HepG2 (cell line): ENCODE results near the gene SP5. TPM values are rescaled to one million over a fixed set of nuclear protein-coding genes. Genes with fewer than 3 reads are reported as not detected.

ENCODE experiments used
- CCAR2 ChIP-seq: fragments of 200-400 bp; formaldehyde crosslinking; optimal IDR thresholded peaks from 2 replicates; pipeline ENCODE3; 2018; ENCODE audit warnings: low read depth, mild to moderate bottlenecking, low read length, moderate library complexity
- MAFK ChIP-seq, 2 experiments: IDR thresholded peaks in 1 of 2; conservative IDR thresholded peaks in 1 of 2; 2 replicates each; pipeline ENCODE4 v1.6.1; 2011; ENCODE audit warnings: improper control_type of control experiment in 2 of 2, low read length in 2 of 2
- ZBTB7A ChIP-seq: sonication (generic); formaldehyde crosslinking; IDR thresholded peaks from 2 replicates; pipeline ENCODE4 v1.8.0; 2022; ENCODE audit warnings: mild to moderate bottlenecking, missing genetic modification reagents
- ZNF207 ChIP-seq: fragments of 450-650 bp; IDR thresholded peaks from 2 replicates; pipeline ENCODE4 v1.6.1; 2016; ENCODE audit warnings: antibody characterized with exemption, borderline replicate concordance
- ZNF232 ChIP-seq: sonication (generic); formaldehyde crosslinking; IDR thresholded peaks from 2 replicates; pipeline ENCODE4 v1.4.0; 2020; ENCODE audit warnings: missing genetic modification reagents, borderline replicate concordance
- ZNF329 ChIP-seq: sonication (generic); formaldehyde crosslinking; IDR thresholded peaks from 2 replicates; pipeline ENCODE4 v1.9.0; 2021; ENCODE audit warnings: low read depth, mild to moderate bottlenecking, missing genetic modification reagents
- ZNF550 ChIP-seq: sonication (generic); formaldehyde crosslinking; IDR thresholded peaks from 2 replicates; pipeline ENCODE4 v1.4.0; 2020; ENCODE audit warnings: mild to moderate bottlenecking, missing genetic modification reagents, borderline replicate concordance
- ZNF556 ChIP-seq: sonication (generic); formaldehyde crosslinking; IDR thresholded peaks from 2 replicates; pipeline ENCODE4 v1.4.0; 2020; ENCODE audit warnings: mild to moderate bottlenecking, missing genetic modification reagents, borderline replicate concordance
- ZSCAN25 ChIP-seq: sonication (generic); formaldehyde crosslinking; IDR thresholded peaks from 2 replicates; pipeline ENCODE4 v1.8.0; 2022; ENCODE audit warnings: mild to moderate bottlenecking, missing genetic modification reagents
- polyA plus RNA-seq, 8 experiments: library from polyadenylated mRNA; depleted of rRNA in 3 of 8; stranded (reverse) in 7 of 8; unstranded in 1 of 8; fragments of >200 nt; fragmentation: Illumina TruSeq in 4 of 8; extraction: Trizol in 4 of 8; gene quantifications; 2 replicates each; pipeline versions ENCODE4 v1.2.1 to v1.2.3, GENCODE V29; 2011 to 2016; ENCODE audit warnings: low read depth in 4 of 8, missing spikeins in 1 of 8, mixed read lengths in 1 of 8; ENCODE audit not compliant: insufficient read depth in 1 of 8
- total RNA-seq, 5 experiments: library from RNA; depleted of rRNA; stranded (reverse); fragments of >200 nt; fragmentation: Illumina TruSeq; extraction: Trizol; gene quantifications; 2 replicates each; pipeline ENCODE4 v1.2.3, GENCODE V29; 2016; ENCODE audit warnings: low read depth in 1 of 5
- TF ChIP-seq, protein P1 (sequence below): sonication (generic); formaldehyde crosslinking; IDR thresholded peaks from 2 replicates; pipeline ENCODE4 v1.8.0; 2022; ENCODE audit warnings: missing genetic modification reagents, mild to moderate bottlenecking, borderline replicate concordance
- TF ChIP-seq, protein P2 (sequence below): sonication (generic); formaldehyde crosslinking; IDR thresholded peaks from 2 replicates; pipeline ENCODE4 v1.8.1; 2023; ENCODE audit warnings: missing genetic modification reagents, mild to moderate bottlenecking, borderline replicate concordance
- TF ChIP-seq, protein P3 (sequence below), 2 experiments: sonication (generic) in 1 of 2; formaldehyde crosslinking in 1 of 2; IDR thresholded peaks; 2 replicates each; pipeline versions ENCODE4 v1.4.0 to v1.6.1; 2018 to 2020; ENCODE audit warnings: missing genetic modification reagents in 2 of 2, borderline replicate concordance in 1 of 2, low read depth in 1 of 2, mild to moderate bottlenecking in 1 of 2, missing biosample characterization in 1 of 2
- TF ChIP-seq, protein P4 (sequence below): sonication (generic); formaldehyde crosslinking; IDR thresholded peaks from 2 replicates; pipeline ENCODE4 v1.5.0; 2020; ENCODE audit warnings: mild to moderate bottlenecking, missing genetic modification reagents
- TF ChIP-seq, protein P5 (sequence below): fragments of 450-650 bp; IDR thresholded peaks from 2 replicates; pipeline ENCODE4 v1.6.1; 2017; ENCODE audit warnings: mild to moderate bottlenecking
- TF ChIP-seq, protein P6 (sequence below): sonication (generic); formaldehyde crosslinking; IDR thresholded peaks from 2 replicates; pipeline ENCODE4 v1.4.0; 2020; ENCODE audit warnings: mild to moderate bottlenecking, missing genetic modification reagents

Gene SP5
- total and polyA plus RNA-seq, 2 of the 13 experiments (the other 11 are each of a cell fraction or from before 2014, with no cell fraction given): 50.8 to 119 TPM

DNA sequence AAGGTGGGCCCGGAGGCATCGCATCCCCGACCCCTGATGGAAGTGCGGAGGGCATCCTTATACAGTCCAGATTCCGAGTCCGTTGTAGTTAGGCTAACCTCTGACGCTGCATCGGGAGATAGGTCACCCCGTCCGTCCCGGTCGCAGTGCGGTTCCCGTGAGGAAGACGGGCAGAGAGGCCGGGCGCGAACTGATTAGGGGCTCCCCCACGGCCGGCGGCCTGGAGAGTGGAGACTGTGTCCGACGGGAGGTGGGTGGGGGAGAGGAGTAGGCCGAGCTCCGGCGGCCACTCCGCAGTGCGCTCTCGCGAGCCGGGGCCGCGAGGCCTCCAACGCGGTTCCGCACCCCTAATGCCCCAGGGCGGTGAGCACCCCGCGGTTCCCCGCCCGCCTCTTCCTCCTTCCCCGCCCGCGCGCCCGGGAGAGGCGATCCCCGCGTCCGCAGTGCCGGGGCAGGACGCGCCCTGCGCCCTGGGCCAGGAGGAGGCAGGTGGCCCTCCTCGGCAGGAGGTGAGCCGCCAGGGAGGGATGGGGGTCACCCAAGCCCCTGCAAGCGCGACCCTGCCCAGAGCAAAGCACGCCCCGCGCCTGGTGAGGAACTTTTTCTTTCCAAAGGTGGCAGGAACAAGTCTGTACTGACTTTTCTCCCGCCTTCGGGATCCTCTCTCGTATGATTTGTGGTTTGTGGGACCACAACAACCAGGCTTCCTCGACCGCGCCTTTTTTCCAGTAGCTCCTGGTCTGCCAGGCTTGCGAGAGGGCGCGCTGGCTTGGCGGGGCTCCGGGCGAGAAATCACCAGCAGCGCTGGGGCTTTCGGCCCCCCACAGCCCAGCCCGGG, 1.4 kb upstream of the SP5 start (continued):
- TF ChIP-seq, protein P1, sequence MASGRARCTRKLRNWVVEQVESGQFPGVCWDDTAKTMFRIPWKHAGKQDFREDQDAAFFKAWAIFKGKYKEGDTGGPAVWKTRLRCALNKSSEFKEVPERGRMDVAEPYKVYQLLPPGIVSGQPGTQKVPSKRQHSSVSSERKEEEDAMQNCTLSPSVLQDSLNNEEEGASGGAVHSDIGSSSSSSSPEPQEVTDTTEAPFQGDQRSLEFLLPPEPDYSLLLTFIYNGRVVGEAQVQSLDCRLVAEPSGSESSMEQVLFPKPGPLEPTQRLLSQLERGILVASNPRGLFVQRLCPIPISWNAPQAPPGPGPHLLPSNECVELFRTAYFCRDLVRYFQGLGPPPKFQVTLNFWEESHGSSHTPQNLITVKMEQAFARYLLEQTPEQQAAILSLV (CRISPR knock-in tag): peak; percentile 17
- no peak for TF ChIP-seq MAFK (conservative IDR thresholded peaks at IDR 0.05 in 1 of 2, IDR thresholded peaks at IDR 0.05 in 1 of 2; ENCODE audit: low read length in 2 of 2)
- TF ChIP-seq ZBTB7A: no peak
- TF ChIP-seq ZSCAN25 (CRISPR knock-in tag): no peak
- peak; percentile 69; the same call in 1 of the 2 replicates for TF ChIP-seq ZNF329 (CRISPR knock-in tag)
- TF ChIP-seq, protein P2, sequence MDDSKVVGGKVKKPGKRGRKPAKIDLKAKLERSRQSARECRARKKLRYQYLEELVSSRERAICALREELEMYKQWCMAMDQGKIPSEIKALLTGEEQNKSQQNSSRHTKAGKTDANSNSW (CRISPR knock-in tag): 0 out of 2 replicates have a peak, but pooled peaks have one; percentile 36
- no peak for TF ChIP-seq CCAR2
- TF ChIP-seq ZNF556 (CRISPR knock-in tag): no peak
- TF ChIP-seq, protein P3, sequence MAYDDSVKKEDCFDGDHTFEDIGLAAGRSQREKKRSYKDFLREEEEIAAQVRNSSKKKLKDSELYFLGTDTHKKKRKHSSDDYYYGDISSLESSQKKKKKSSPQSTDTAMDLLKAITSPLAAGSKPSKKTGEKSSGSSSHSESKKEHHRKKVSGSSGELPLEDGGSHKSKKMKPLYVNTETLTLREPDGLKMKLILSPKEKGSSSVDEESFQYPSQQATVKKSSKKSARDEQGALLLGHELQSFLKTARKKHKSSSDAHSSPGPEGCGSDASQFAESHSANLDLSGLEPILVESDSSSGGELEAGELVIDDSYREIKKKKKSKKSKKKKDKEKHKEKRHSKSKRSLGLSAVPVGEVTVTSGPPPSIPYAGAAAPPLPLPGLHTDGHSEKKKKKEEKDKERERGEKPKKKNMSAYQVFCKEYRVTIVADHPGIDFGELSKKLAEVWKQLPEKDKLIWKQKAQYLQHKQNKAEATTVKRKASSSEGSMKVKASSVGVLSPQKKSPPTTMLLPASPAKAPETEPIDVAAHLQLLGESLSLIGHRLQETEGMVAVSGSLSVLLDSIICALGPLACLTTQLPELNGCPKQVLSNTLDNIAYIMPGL (CRISPR knock-in tag; IDR thresholded peaks at IDR 0.05; ENCODE audit: borderline replicate concordance in 1 of 2, low read depth in 1 of 2): peak; percentile 53 to 69; a peak in 3 of 4 replicates
- TF ChIP-seq, protein P4, sequence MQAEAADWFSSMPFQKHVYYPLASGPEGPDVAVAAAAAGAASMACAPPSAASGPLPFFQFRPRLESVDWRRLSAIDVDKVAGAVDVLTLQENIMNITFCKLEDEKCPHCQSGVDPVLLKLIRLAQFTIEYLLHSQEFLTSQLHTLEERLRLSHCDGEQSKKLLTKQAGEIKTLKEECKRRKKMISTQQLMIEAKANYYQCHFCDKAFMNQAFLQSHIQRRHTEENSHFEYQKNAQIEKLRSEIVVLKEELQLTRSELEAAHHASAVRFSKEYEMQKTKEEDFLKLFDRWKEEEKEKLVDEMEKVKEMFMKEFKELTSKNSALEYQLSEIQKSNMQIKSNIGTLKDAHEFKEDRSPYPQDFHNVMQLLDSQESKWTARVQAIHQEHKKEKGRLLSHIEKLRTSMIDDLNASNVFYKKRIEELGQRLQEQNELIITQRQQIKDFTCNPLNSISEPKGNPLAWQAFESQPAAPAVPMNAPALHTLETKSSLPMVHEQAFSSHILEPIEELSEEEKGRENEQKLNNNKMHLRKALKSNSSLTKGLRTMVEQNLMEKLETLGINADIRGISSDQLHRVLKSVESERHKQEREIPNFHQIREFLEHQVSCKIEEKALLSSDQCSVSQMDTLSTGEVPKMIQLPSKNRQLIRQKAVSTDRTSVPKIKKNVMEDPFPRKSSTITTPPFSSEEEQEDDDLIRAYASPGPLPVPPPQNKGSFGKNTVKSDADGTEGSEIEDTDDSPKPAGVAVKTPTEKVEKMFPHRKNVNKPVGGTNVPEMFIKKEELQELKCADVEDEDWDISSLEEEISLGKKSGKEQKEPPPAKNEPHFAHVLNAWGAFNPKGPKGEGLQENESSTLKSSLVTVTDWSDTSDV (CRISPR knock-in tag): 0 out of 2 replicates have a peak, but pooled peaks have one; percentile 20
- TF ChIP-seq ZNF232 (CRISPR knock-in tag): no peak
- TF ChIP-seq, protein P5, sequence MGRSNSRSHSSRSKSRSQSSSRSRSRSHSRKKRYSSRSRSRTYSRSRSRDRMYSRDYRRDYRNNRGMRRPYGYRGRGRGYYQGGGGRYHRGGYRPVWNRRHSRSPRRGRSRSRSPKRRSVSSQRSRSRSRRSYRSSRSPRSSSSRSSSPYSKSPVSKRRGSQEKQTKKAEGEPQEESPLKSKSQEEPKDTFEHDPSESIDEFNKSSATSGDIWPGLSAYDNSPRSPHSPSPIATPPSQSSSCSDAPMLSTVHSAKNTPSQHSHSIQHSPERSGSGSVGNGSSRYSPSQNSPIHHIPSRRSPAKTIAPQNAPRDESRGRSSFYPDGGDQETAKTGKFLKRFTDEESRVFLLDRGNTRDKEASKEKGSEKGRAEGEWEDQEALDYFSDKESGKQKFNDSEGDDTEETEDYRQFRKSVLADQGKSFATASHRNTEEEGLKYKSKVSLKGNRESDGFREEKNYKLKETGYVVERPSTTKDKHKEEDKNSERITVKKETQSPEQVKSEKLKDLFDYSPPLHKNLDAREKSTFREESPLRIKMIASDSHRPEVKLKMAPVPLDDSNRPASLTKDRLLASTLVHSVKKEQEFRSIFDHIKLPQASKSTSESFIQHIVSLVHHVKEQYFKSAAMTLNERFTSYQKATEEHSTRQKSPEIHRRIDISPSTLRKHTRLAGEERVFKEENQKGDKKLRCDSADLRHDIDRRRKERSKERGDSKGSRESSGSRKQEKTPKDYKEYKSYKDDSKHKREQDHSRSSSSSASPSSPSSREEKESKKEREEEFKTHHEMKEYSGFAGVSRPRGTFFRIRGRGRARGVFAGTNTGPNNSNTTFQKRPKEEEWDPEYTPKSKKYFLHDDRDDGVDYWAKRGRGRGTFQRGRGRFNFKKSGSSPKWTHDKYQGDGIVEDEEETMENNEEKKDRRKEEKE: no peak
- no peak for TF ChIP-seq ZNF550 (CRISPR knock-in tag)
- TF ChIP-seq, protein P6, sequence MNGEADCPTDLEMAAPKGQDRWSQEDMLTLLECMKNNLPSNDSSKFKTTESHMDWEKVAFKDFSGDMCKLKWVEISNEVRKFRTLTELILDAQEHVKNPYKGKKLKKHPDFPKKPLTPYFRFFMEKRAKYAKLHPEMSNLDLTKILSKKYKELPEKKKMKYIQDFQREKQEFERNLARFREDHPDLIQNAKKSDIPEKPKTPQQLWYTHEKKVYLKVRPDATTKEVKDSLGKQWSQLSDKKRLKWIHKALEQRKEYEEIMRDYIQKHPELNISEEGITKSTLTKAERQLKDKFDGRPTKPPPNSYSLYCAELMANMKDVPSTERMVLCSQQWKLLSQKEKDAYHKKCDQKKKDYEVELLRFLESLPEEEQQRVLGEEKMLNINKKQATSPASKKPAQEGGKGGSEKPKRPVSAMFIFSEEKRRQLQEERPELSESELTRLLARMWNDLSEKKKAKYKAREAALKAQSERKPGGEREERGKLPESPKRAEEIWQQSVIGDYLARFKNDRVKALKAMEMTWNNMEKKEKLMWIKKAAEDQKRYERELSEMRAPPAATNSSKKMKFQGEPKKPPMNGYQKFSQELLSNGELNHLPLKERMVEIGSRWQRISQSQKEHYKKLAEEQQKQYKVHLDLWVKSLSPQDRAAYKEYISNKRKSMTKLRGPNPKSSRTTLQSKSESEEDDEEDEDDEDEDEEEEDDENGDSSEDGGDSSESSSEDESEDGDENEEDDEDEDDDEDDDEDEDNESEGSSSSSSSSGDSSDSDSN: peak; percentile 92
- no peak for TF ChIP-seq ZNF207
